A549 treated with Hydrocortisone at 1 μM for 4 hours (cell line): ENCODE measurements around the gene SAMD8. TPM values are rescaled to one million over a fixed set of nuclear protein-coding genes. Genes with fewer than 3 reads are reported as not detected.

ENCODE experiments used
- total RNA-seq: library from RNA; stranded (reverse); fragments of 200-300 nt; extraction: Qiagen RNA extraction; gene quantifications from 5 replicates; pipeline ENCODE4 v1.2.3, GENCODE V29; 2022

Gene SAMD8
- total RNA-seq = 9.5 to 17.1 TPM (median 14.8 TPM) in 5 replicates

GRCh38 chr10:75111365-75111906 lies at the start of gene SAMD8:
SAMD8 (plus strand) TSS chr10:75111656; CDS start chr10:75150529, 38,873 bp downstream.

GRCh38 chr10:75210282-75211006 lies 99.0 kb downstream of the SAMD8 start, which contains the start of gene VDAC2:
VDAC2 (plus strand) TSS chr10:75210796; CDS start chr10:75211159, 363 bp downstream.

Other genes starting within 250 kb of the SAMD8 start
- gene VDAC2, start 99.1 kb downstream of the SAMD8 start, total RNA-seq = 320 to 352 TPM (median 328 TPM) in 5 replicates
- 28.3 to 61.1 TPM (median 55.3 TPM) in 5 replicates for gene COMTD1, start 124.3 kb downstream of the SAMD8 start, total RNA-seq